HEK293 (cell line): ENCODE data around the gene KIRREL3.

Experiments used
- BCL11A ChIP-seq: fragments of 450-650 bp; formaldehyde crosslinking; IDR thresholded peaks from 2 replicates; pipeline ENCODE4 v1.5.1; 2016; ENCODE audit warnings: low read depth, missing biosample characterization, missing genetic modification characterization
- ZNF121 ChIP-seq: fragments of 450-650 bp; formaldehyde crosslinking; IDR thresholded peaks from 2 replicates; pipeline ENCODE4 v1.5.1; 2016; ENCODE audit warnings: missing biosample characterization, missing genetic modification characterization
- ZNF133 ChIP-seq: fragments of 450-650 bp; formaldehyde crosslinking; IDR thresholded peaks from 2 replicates; pipeline ENCODE4 v1.5.1; 2016; ENCODE audit warnings: missing biosample characterization, missing genetic modification characterization
- ZNF157 ChIP-seq: fragments of 450-650 bp; formaldehyde crosslinking; IDR thresholded peaks from 2 replicates; pipeline ENCODE4 v1.5.1; 2016; ENCODE audit warnings: missing biosample characterization, missing genetic modification characterization
- ZNF274 ChIP-seq, 2 experiments: fragments of 200-500 bp in 1 of 2; fragments of 450-650 bp in 1 of 2; sonication (Bioruptor generic) in 1 of 2; formaldehyde crosslinking in 1 of 2; IDR thresholded peaks; 2 replicates each; pipeline versions ENCODE4 v1.5.1 to v1.6.1; 2014 to 2016; ENCODE audit warnings: borderline replicate concordance in 1 of 2, inconsistent platforms in 1 of 2, low read length in 1 of 2, missing biosample characterization in 1 of 2, missing genetic modification characterization in 1 of 2
- TF ChIP-seq, protein P1 (sequence below): fragments of 450-650 bp; formaldehyde crosslinking; IDR thresholded peaks from 2 replicates; pipeline ENCODE4 v1.5.1; 2016; ENCODE audit warnings: missing biosample characterization, missing genetic modification characterization
- TF ChIP-seq, protein P2 (sequence below): fragments of 450-650 bp; formaldehyde crosslinking; IDR thresholded peaks from 2 replicates; pipeline ENCODE4 v1.5.1; 2016; ENCODE audit warnings: missing biosample characterization, missing genetic modification characterization, borderline replicate concordance
- TF ChIP-seq, protein P3 (sequence below): sonication (generic); formaldehyde crosslinking; IDR thresholded peaks from 2 replicates; pipeline ENCODE4 v1.8.1; 2022; ENCODE audit warnings: mild to moderate bottlenecking, moderate library complexity, missing genetic modification reagents

DNA sequence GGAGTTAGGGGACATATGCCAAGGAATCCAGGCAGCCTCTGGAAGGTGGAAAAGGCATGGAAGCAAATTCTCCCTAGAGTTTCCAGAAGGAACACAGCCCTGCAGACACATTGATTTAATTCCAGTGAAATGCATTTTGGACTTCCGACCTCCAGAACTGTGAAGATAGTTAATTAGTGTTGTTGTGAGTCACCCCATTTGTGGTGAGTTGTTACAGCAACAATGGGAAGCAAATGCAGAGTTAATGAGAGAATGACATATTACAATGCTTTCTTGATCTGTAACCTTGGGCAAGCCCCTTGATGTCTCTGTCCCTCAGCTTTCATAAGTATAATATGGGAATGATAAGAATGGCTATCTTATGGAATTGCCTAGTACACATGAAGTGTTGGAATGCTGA, 178.7 kb downstream of the KIRREL3 start:
- TF ChIP-seq, protein P1, sequence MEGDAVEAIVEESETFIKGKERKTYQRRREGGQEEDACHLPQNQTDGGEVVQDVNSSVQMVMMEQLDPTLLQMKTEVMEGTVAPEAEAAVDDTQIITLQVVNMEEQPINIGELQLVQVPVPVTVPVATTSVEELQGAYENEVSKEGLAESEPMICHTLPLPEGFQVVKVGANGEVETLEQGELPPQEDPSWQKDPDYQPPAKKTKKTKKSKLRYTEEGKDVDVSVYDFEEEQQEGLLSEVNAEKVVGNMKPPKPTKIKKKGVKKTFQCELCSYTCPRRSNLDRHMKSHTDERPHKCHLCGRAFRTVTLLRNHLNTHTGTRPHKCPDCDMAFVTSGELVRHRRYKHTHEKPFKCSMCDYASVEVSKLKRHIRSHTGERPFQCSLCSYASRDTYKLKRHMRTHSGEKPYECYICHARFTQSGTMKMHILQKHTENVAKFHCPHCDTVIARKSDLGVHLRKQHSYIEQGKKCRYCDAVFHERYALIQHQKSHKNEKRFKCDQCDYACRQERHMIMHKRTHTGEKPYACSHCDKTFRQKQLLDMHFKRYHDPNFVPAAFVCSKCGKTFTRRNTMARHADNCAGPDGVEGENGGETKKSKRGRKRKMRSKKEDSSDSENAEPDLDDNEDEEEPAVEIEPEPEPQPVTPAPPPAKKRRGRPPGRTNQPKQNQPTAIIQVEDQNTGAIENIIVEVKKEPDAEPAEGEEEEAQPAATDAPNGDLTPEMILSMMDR (tag by site-specific recombination): no peak
- TF ChIP-seq BCL11A (tag by site-specific recombination) (no peak), ZNF157 (tag by site-specific recombination) (no peak), ZNF274 (IDR thresholded peaks at IDR 0.05; ENCODE audit: low read length) (no peak), ZNF274 (tag by site-specific recombination; IDR thresholded peaks at IDR 0.05; ENCODE audit: borderline replicate concordance) (no peak), ZNF133 (no peak), ZNF121 (no peak)
- TF ChIP-seq, protein P2, sequence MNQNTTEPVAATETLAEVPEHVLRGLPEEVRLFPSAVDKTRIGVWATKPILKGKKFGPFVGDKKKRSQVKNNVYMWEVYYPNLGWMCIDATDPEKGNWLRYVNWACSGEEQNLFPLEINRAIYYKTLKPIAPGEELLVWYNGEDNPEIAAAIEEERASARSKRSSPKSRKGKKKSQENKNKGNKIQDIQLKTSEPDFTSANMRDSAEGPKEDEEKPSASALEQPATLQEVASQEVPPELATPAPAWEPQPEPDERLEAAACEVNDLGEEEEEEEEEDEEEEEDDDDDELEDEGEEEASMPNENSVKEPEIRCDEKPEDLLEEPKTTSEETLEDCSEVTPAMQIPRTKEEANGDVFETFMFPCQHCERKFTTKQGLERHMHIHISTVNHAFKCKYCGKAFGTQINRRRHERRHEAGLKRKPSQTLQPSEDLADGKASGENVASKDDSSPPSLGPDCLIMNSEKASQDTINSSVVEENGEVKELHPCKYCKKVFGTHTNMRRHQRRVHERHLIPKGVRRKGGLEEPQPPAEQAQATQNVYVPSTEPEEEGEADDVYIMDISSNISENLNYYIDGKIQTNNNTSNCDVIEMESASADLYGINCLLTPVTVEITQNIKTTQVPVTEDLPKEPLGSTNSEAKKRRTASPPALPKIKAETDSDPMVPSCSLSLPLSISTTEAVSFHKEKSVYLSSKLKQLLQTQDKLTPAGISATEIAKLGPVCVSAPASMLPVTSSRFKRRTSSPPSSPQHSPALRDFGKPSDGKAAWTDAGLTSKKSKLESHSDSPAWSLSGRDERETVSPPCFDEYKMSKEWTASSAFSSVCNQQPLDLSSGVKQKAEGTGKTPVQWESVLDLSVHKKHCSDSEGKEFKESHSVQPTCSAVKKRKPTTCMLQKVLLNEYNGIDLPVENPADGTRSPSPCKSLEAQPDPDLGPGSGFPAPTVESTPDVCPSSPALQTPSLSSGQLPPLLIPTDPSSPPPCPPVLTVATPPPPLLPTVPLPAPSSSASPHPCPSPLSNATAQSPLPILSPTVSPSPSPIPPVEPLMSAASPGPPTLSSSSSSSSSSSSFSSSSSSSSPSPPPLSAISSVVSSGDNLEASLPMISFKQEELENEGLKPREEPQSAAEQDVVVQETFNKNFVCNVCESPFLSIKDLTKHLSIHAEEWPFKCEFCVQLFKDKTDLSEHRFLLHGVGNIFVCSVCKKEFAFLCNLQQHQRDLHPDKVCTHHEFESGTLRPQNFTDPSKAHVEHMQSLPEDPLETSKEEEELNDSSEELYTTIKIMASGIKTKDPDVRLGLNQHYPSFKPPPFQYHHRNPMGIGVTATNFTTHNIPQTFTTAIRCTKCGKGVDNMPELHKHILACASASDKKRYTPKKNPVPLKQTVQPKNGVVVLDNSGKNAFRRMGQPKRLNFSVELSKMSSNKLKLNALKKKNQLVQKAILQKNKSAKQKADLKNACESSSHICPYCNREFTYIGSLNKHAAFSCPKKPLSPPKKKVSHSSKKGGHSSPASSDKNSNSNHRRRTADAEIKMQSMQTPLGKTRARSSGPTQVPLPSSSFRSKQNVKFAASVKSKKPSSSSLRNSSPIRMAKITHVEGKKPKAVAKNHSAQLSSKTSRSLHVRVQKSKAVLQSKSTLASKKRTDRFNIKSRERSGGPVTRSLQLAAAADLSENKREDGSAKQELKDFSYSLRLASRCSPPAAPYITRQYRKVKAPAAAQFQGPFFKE: no peak
- TF ChIP-seq, protein P3, sequence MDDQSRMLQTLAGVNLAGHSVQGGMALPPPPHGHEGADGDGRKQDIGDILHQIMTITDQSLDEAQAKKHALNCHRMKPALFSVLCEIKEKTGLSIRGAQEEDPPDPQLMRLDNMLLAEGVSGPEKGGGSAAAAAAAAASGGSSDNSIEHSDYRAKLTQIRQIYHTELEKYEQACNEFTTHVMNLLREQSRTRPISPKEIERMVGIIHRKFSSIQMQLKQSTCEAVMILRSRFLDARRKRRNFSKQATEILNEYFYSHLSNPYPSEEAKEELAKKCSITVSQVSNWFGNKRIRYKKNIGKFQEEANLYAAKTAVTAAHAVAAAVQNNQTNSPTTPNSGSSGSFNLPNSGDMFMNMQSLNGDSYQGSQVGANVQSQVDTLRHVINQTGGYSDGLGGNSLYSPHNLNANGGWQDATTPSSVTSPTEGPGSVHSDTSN: no peak
